Suprapubic skin (tissue), 4 donors: ENCODE measurements around the gene LARP4. TPM values are rescaled to one million over a fixed set of nuclear protein-coding genes. Genes with fewer than 3 reads are reported as not detected.

Experiments used
- DNase-seq, 2 donors: peaks; one replicate each; pipeline ENCODE4 v3.0.0-alpha.2; 2019; ENCODE audit warnings: low spot score in 2 of 2
- H3K27ac ChIP-seq: fragments of 200-600 bp; sonication (generic); one replicate; pipeline ENCODE4 v1.5.1; 2019
- H3K27me3 ChIP-seq: fragments of 200-600 bp; sonication (generic); one replicate; pipeline ENCODE4 v1.5.1; 2019
- H3K36me3 ChIP-seq: fragments of 200-600 bp; sonication (generic); one replicate; pipeline ENCODE4 v1.5.1; 2019
- H3K4me1 ChIP-seq: fragments of 200-600 bp; sonication (generic); one replicate; pipeline ENCODE4 v1.5.1; 2019
- H3K4me3 ChIP-seq: fragments of 200-600 bp; sonication (generic); one replicate; pipeline ENCODE4 v1.5.1; 2019; ENCODE audit warnings: mild to moderate bottlenecking
- H3K9me3 ChIP-seq: fragments of 200-600 bp; sonication (generic); one replicate; pipeline ENCODE4 v1.5.1; 2019
- EP300 ChIP-seq: sonication (generic); formaldehyde crosslinking; IDR thresholded peaks from one replicate; pipeline ENCODE4 v1.6.1; 2017; ENCODE audit warnings: antibody characterized with exemption
- POLR2A ChIP-seq, 2 donors: fragments of 450-650 bp; IDR thresholded peaks; one replicate each; pipeline ENCODE4 v1.6.1; 2017; ENCODE audit warnings: antibody characterized with exemption in 2 of 2, mild to moderate bottlenecking in 2 of 2, moderate library complexity in 2 of 2
- POLR2AphosphoS5 ChIP-seq, 3 donors: sonication (generic); formaldehyde crosslinking; IDR thresholded peaks; one replicate each; pipeline ENCODE4 v1.6.1; 2017; ENCODE audit warnings: antibody characterized with exemption in 3 of 3
- WGBS: methylation state at CpG from one replicate; pipeline ENCODE4 v1.1.5; 2018; 5-methylcytosine and 5-hydroxymethylcytosine counted together
- total RNA-seq, 4 donors: library from RNA; depleted of rRNA; stranded (reverse); fragments of >200 nt; gene quantifications; one replicate each; pipeline ENCODE4 v1.1.0, GENCODE V29; 2016
- TF ChIP-seq, protein P1 (sequence below), 2 donors: fragments of 200-600 bp in 1 of 2; fragments of 450-650 bp in 1 of 2; sonication (generic) in 1 of 2; IDR thresholded peaks; one replicate each; pipeline ENCODE4 v1.5.1; 2016 to 2019; ENCODE audit warnings: antibody characterized with exemption in 2 of 2, mild to moderate bottlenecking in 1 of 2, moderate library complexity in 1 of 2

The LARP4 gene
- total RNA-seq, 4 donors from 2014 or later: 23.5 to 43.0 (median 26.9) TPM

GRCh38 chr12:50504798-50505674 lies 104.4 kb downstream of the LARP4 start, which contains the start of gene DIP2B:
TSS of gene DIP2B (plus strand) at chr12:50504985. CDS start at chr12:50505141, 156 bp downstream.
- no peaks in the 10 kb centered on the region for H3K36me3 ChIP-seq
- peak; percentile 96 to 98 for DNase-seq
- H3K4me1 ChIP-seq: peaks cover 44% of the 10 kb centered on the region
- WGBS: 1% methylated on average over 33 of the region's 77 CpGs
- H3K4me3 ChIP-seq: peak within 1 kb of the TSS; percentile 96
- H3K27ac ChIP-seq: peak within 1 kb of the TSS; percentile 97
- H3K9me3 ChIP-seq: peaks cover 2% of the 10 kb centered on the region
- no peaks in the 10 kb centered on the region for H3K27me3 ChIP-seq
- TF ChIP-seq EP300 (no peak), POLR2AphosphoS5 (IDR thresholded peaks at IDR 0.05) (peak in 2 of 3 donors; percentile 45 to 67), POLR2A (IDR thresholded peaks at IDR 0.05) (peak in 1 of 2 donors; percentile 66)
- TF ChIP-seq, protein P1, sequence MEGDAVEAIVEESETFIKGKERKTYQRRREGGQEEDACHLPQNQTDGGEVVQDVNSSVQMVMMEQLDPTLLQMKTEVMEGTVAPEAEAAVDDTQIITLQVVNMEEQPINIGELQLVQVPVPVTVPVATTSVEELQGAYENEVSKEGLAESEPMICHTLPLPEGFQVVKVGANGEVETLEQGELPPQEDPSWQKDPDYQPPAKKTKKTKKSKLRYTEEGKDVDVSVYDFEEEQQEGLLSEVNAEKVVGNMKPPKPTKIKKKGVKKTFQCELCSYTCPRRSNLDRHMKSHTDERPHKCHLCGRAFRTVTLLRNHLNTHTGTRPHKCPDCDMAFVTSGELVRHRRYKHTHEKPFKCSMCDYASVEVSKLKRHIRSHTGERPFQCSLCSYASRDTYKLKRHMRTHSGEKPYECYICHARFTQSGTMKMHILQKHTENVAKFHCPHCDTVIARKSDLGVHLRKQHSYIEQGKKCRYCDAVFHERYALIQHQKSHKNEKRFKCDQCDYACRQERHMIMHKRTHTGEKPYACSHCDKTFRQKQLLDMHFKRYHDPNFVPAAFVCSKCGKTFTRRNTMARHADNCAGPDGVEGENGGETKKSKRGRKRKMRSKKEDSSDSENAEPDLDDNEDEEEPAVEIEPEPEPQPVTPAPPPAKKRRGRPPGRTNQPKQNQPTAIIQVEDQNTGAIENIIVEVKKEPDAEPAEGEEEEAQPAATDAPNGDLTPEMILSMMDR (IDR thresholded peaks at IDR 0.05): peak; percentile 91 to 92

- H3K4me1 ChIP-seq: peaks cover 51% of the 10 kb centered on the region
- no peaks in the 10 kb centered on the region for H3K27me3 ChIP-seq
- H3K4me3 ChIP-seq: peak overlapping the region; percentile 96
- no peak for DNase-seq
- WGBS: 0% methylated on average over 11 of the region's 11 CpGs
- H3K9me3 ChIP-seq: no peaks in the 10 kb centered on the region
- TF ChIP-seq EP300: no peak
- TF ChIP-seq, protein P1 (IDR thresholded peaks at IDR 0.05): no peak
- no peak for TF ChIP-seq POLR2AphosphoS5 (IDR thresholded peaks at IDR 0.05)
- no peak for TF ChIP-seq POLR2A (IDR thresholded peaks at IDR 0.05)
- no peaks in the 10 kb centered on the region for H3K36me3 ChIP-seq
- peak overlapping the region; percentile 97 for H3K27ac ChIP-seq
These were observed 105.2 kb downstream of the LARP4 start for GRCh38 chr12:50505675-50506530.

GRCh38 chr12:50506753-50507473 lies 106.2 kb downstream of the LARP4 start:
- peak overlapping the region; percentile 97 for H3K27ac ChIP-seq
- H3K4me3 ChIP-seq: peak overlapping the region; percentile 96
- no peak for TF ChIP-seq POLR2AphosphoS5 (IDR thresholded peaks at IDR 0.05)
- TF ChIP-seq, protein P1 (IDR thresholded peaks at IDR 0.05): no peak
- TF ChIP-seq EP300: no peak
- TF ChIP-seq POLR2A (IDR thresholded peaks at IDR 0.05): no peak
- DNase-seq: no peak
- no peaks in the 10 kb centered on the region for H3K27me3 ChIP-seq
- no peaks in the 10 kb centered on the region for H3K9me3 ChIP-seq
- no peaks in the 10 kb centered on the region for H3K36me3 ChIP-seq
- H3K4me1 ChIP-seq: peaks cover 51% of the 10 kb centered on the region
- WGBS: 21% methylated on average over 2 of the region's 2 CpGs

DNA sequence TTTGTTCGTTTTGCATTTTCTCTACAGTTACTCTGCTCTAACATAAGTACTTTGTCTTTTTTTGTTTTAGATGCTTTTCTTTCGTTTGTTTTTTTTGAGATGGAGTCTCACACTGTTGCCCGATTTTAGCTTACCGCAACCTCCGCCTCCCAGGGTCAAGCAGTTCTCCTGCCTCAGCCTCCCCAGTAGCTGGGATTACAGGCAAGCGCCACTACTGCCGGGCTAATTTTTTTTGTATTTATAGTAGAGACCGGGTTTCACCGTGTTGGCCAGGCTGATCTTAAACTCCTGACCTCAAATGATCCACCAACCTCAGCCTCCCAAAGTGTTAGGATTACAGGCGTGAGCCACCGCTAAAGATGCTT lies 106.8 kb downstream of the LARP4 start:
- Histone ChIP-seq H3K4me1 (peaks cover 51% of the 10 kb centered on the region), H3K9me3 (no peaks in the 10 kb centered on the region), H3K36me3 (no peaks in the 10 kb centered on the region), H3K27me3 (no peaks in the 10 kb centered on the region), H3K27ac (peak overlapping the region; percentile 15), H3K4me3 (peak overlapping the region; percentile 96)
- TF ChIP-seq EP300: no peak
- TF ChIP-seq POLR2AphosphoS5 (IDR thresholded peaks at IDR 0.05): no peak
- TF ChIP-seq POLR2A (IDR thresholded peaks at IDR 0.05): no peak
- TF ChIP-seq, protein P1 (IDR thresholded peaks at IDR 0.05): no peak
- no peak for DNase-seq
- WGBS: 62% methylated on average over 11 of the region's 11 CpGs
